ENCODE results near the gene LRCH3.
"Not testable (repeated sequence)": the region's sequence is repeated elsewhere in the genome, so short reads cannot be mapped to it uniquely, and the experiment has no call there.

The LRCH3 gene

GRCh38 chr3:197882586-197882985 lies 91.5 kb downstream of the LRCH3 start:
- DNase-seq (ENCODE audit: low read depth in 1 of 2, low spot score in 1 of 2) = no peak

GRCh38 chr3:197883541-197883940 lies 92.5 kb downstream of the LRCH3 start:
- no peak for DNase-seq (ENCODE audit: low read depth in 1 of 2, low spot score in 1 of 2)

DNA sequence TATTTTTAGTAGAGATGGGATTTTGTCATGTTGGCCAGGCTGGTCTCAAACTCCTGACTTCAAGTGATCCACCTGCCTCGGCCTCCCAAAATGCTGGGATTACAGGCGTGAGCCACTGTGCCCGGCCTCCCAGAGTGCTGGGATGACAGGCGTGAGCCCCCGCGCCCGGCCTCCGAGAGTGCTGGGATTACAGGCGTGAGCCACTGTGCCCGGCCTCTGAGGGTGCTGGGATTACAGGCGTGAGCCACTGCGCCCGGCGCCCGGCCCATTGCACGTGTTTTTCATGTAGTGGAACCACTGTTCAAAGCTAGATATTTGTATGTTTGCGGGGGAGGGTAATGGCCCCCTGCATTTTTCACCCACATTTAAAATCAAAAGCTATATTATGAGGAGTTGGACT lies 93.3 kb downstream of the LRCH3 start:
- not testable (repeated sequence) for DNase-seq (ENCODE audit: low read depth in 1 of 2, low spot score in 1 of 2)

GRCh38 chr3:197886052-197886451 lies 95.0 kb downstream of the LRCH3 start:
- not testable (repeated sequence) for DNase-seq (ENCODE audit: low read depth in 1 of 2, low spot score in 1 of 2)

- DNase-seq (ENCODE audit: low read depth in 1 of 2, low spot score in 1 of 2) = not testable (repeated sequence)
These were observed 96.5 kb downstream of the LRCH3 start for GRCh38 chr3:197887430-197888053.

GRCh38 chr3:197888511-197888910 lies 97.5 kb downstream of the LRCH3 start:
- DNase-seq (ENCODE audit: low read depth in 1 of 2, low spot score in 1 of 2) = no peak

DNA sequence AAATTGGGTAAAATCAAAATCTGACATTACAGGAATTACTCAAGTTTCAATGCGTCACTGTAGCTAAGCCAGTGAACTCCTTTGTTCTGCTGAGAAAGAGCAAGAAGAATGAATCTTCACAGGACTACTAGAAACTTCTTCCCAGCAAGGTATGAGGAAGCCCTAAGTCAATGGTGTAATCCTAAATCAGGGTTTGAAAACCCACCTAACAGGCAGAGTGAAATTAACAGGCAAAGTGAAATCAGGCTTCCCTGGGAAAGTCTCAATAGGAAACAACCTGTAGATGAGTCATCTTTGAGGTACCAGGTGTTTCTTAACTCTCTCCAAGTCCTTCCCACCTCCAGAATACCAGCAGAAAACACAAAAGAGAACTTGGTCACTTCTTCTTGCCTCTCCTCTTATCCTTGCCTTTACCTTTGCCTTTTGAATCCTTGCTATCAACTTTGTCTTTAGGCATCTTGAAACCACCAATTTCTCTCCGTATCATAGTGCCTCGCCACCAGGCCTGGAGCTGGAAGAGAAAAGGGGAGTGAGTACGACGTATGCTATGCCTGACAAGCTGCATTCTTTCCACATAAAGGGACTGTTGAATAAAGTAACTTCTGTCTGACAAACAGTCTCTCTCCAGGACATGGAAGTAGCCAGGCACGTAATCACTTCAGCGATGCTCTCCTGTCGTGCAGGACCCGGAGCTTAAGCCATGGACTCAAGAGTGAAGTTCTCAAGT lies 98.3 kb downstream of the LRCH3 start:
- DNase-seq (ENCODE audit: low read depth in 1 of 2, low spot score in 1 of 2) = no peak

DNA sequence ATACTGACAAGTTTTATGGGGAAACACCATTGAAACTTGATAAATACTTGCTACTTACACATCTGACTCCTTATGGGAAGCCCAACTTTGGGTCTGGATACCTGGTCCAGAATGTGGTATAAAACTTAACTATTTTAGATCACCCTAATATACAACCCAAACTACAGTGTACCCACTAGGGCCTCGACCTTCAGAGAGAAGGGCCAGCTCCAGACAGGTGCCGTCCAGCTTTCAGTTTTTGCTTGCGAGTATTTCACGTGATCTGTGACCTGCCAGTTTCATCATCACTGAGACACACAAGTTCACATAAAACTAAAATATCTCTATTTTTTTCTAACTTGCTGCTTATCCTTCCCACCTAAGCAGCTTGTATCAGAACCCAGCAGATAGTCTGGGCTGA lies 99.6 kb downstream of the LRCH3 start:
- DNase-seq (ENCODE audit: low read depth in 1 of 2, low spot score in 1 of 2) = no peak

GRCh38 chr3:197892162-197892561 lies 101.1 kb downstream of the LRCH3 start:
- DNase-seq (ENCODE audit: low read depth in 1 of 2, low spot score in 1 of 2) = no peak

GRCh38 chr3:197896421-197896820 lies 105.4 kb downstream of the LRCH3 start:
- no peak for DNase-seq (ENCODE audit: low read depth in 1 of 2, low spot score in 1 of 2)

GRCh38 chr3:197899833-197900478 lies 108.9 kb downstream of the LRCH3 start:
- no peak for DNase-seq (ENCODE audit: low read depth in 1 of 2, low spot score in 1 of 2)

DNA sequence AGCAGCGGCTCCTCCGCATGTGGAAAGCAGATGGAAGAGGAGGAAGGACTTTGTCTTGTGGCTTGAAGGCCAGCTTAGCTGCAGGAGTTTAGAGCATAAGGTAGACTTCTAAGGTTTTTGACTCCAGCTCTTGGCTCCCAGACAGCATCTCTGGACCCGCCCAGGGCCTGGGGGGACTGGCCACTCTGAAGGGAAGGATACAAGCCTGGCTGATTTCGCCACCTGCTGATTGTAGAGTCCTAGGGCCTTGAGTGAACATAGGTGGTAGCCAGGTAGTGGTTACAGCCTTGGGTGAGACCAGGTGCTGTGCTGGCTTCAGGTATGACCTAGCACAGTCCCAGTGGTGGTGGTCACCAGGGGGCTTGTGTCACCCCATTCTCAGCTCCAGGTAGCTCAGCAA lies 110.6 kb downstream of the LRCH3 start:
- DNase-seq (ENCODE audit: low read depth in 1 of 2, low spot score in 1 of 2) = no peak

- DNase-seq (ENCODE audit: low read depth in 1 of 2, low spot score in 1 of 2) = peak; percentile 51 to 64
These were observed 115.2 kb downstream of the LRCH3 start for GRCh38 chr3:197906023-197906849.

DNA sequence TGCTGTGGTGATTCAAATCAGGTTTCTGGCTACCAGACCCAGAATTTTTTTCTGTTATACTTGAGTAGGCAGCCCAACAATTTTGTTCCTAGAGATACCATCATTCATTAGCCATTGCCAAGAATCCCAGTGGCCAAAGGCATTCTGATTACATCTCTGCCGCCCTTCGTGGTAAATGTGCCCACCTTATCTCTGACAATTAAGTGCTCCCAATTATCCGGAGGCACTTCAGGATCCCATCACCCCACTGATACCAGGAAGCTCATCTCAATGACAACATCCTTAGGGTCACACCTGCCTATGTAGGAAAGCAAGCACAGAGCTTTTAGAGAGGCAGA lies 115.8 kb downstream of the LRCH3 start:
- no peak for DNase-seq (ENCODE audit: low read depth in 1 of 2, low spot score in 1 of 2)

DNA sequence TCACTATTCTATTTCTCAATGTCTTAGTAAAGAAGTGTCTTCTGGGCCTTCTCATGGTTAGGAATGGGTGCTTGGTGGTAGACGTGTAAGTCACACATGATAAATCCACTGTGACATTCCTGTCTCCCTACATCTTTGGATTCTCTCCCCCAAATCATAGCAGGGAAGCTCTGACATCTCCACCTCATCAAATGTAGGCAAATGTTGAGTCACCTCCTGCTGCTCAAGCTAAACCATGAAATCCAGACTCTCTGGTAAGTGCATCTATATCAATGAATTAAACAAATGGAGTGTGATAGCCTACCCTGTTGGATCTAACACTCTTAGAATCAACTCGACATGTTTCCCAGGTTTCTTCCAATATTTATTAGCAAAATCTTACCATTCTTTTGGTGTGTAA lies 116.1 kb downstream of the LRCH3 start:
- no peak for DNase-seq (ENCODE audit: low read depth in 1 of 2, low spot score in 1 of 2)

GRCh38 chr3:197908550-197908949 lies 117.5 kb downstream of the LRCH3 start:
- not testable (repeated sequence) for DNase-seq (ENCODE audit: low read depth in 1 of 2, low spot score in 1 of 2)

DNA sequence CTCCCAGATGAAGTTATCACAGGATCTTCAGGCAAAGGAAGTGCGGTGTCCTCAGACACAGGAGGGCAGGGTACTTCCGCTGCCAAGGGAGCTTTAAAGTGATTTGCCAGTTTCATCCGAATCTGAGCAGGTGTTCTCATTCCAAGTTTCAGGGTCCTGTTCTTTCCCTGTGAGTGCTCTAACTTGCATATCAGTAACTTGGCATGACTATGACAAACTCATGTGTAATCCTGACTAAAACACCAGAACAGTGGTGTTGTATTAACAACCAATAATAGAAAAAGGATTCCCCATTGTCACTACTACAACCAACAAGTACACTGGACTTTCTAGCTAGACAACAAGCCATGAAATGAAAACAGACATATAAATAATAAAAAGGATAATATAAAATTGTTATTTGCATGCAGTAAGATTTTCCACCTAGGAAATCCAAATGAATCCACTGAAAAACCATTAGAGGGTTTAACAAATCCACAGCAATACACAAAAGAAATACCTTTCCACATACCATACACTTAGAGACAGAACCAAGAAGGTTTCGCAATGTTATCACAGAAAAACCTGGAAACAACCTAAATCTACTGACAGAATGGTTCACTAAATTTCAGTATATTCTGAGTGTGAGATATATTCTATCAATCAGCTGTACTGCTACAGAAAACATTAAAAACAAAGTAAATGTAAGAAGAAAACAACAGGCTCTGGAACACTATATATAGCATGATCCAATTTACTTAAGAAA lies 118.1 kb downstream of the LRCH3 start:
- no peak for DNase-seq (ENCODE audit: low read depth in 1 of 2, low spot score in 1 of 2)

DNA sequence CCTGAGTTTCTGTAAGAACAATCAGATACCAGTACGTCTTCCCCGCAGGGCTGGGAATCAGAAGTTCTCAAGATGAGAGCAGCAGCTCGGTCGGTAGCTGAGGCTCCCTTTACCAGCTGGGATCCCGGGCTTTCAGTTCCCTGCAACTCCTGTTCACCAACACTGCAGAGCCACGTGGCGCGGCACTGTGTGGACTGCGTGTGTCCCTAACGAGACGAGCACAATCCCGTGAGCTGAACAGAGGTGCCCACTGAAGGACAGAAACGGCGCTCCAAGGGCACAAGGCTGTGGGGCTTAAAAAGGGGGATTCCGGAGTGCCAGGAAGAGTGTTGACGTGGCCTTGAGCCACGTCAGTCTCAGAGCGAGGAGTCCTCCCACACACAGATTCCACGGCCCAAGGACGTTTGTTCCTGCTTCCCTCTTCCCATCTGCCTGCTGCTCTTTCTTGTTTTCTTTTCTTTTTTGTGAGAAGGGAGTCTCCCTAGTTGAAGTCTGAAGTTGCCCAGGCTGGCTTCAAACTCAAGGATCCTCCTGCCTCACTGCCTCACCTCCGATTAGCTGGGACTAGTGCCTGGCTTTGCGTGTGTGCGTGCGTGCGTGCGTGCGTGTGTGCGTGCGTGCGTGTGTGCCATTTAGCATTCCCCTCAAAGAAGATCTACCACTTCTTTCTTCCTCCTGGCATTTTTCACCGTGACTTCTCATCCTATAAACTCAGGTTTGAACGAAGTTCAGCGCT lies 121.9 kb downstream of the LRCH3 start:
- DNase-seq (ENCODE audit: low read depth in 1 of 2, low spot score in 1 of 2) = no peak

DNA sequence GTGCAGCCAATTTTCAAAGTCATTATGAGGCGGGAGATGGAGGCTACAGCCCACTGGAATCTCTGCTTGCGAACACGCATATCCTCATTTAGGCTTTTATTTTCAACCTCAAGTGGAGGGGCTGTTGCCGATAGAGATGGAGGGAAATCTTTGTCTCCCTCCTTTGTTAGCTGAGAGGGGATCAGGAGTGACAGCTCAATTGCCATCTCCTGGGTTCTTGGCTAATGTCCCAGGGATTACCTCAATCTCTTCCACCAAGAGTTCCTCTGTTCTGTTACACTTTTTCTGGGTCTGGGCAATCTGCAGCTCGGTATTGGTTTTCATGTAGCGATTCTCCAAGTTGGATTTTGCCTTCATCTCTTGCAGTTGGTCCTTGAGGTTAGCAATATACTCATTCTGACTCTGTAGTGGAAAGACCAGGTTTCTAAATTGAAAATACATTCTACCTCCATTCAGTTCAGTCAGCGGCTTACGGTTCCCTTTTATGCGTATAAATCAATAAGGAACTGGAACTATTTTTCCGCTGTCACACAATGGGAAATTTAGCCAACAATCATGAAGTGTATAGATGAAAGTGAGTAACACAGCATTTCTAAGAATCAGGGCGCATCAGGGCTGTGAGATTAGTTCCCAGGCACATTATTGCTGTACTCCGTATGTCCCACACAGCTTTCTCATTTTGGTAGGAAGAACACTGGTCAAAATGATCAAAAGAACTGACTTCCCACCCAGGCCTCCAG lies 122.8 kb downstream of the LRCH3 start:
- no peak for DNase-seq (ENCODE audit: low read depth in 1 of 2, low spot score in 1 of 2)
